EH (cell line): Measurements from ENCODE around the gene EXOC3L1.

Source experiments
- DNase-seq: peaks from one replicate; pipeline ENCODE4 v3.0.0-alpha.2; 2015; ENCODE audit warnings: low read depth

Gene EXOC3L1

GRCh38 chr16:67190041-67190440 is at the start of gene EXOC3L1:
EXOC3L1 (minus strand) TSS chr16:67190136; CDS start chr16:67189676, 460 bp downstream.
- no peak for DNase-seq

- DNase-seq: no peak
These were observed 49.0 kb upstream of the EXOC3L1 start for GRCh38 chr16:67238806-67239470.

- DNase-seq: no peak
These were observed 48.3 kb upstream of the EXOC3L1 start for GRCh38 chr16:67238278-67238575.

GRCh38 chr16:67237396-67238277 is 47.7 kb upstream of the EXOC3L1 start:
- no peak for DNase-seq

- peak; percentile 68 for DNase-seq
These were observed 46.8 kb upstream of the EXOC3L1 start for GRCh38 chr16:67236563-67237395.

GRCh38 chr16:67235816-67236562 is 46.1 kb upstream of the EXOC3L1 start:
- DNase-seq: no peak

- DNase-seq: no peak
These were observed 44.3 kb upstream of the EXOC3L1 start for GRCh38 chr16:67234180-67234597.

- no peak for DNase-seq
These were observed 43.7 kb upstream of the EXOC3L1 start for GRCh38 chr16:67233596-67233995.

- no peak for DNase-seq
These were observed 41.1 kb upstream of the EXOC3L1 start for GRCh38 chr16:67230809-67231660.

GRCh38 chr16:67229906-67230808 is 40.2 kb upstream of the EXOC3L1 start:
- no peak for DNase-seq

GRCh38 chr16:67228905-67229304 is 39.0 kb upstream of the EXOC3L1 start:
- DNase-seq: no peak

- DNase-seq: no peak
These were observed 38.3 kb upstream of the EXOC3L1 start for GRCh38 chr16:67228034-67228785.

GRCh38 chr16:67227567-67227921 is 37.6 kb upstream of the EXOC3L1 start:
- no peak for DNase-seq

- peak; percentile 99 for DNase-seq
These were observed 37.0 kb upstream of the EXOC3L1 start, which contains the start of gene TMEM208 for GRCh38 chr16:67226804-67227566. TMEM208 (plus strand) TSS chr16:67227130; CDS start chr16:67227219, 89 bp downstream.

- no peak for DNase-seq
These were observed 36.4 kb upstream of the EXOC3L1 start for GRCh38 chr16:67226295-67226803.

GRCh38 chr16:67223992-67224391 is 34.1 kb upstream of the EXOC3L1 start:
- DNase-seq: no peak

GRCh38 chr16:67216612-67217490 is 26.9 kb upstream of the EXOC3L1 start:
- DNase-seq: no peak
